Kidney tubule cell (primary cell): ENCODE measurements around the gene MTA1.
A peak's percentile ranks its signal among the peaks of the same experiment; 100 is the strongest.

Experiments
- DNase-seq: peaks from one replicate; pipeline ENCODE4 v3.0.0-alpha.2; 2018; ENCODE audit warnings: low spot score

The MTA1 gene

DNA sequence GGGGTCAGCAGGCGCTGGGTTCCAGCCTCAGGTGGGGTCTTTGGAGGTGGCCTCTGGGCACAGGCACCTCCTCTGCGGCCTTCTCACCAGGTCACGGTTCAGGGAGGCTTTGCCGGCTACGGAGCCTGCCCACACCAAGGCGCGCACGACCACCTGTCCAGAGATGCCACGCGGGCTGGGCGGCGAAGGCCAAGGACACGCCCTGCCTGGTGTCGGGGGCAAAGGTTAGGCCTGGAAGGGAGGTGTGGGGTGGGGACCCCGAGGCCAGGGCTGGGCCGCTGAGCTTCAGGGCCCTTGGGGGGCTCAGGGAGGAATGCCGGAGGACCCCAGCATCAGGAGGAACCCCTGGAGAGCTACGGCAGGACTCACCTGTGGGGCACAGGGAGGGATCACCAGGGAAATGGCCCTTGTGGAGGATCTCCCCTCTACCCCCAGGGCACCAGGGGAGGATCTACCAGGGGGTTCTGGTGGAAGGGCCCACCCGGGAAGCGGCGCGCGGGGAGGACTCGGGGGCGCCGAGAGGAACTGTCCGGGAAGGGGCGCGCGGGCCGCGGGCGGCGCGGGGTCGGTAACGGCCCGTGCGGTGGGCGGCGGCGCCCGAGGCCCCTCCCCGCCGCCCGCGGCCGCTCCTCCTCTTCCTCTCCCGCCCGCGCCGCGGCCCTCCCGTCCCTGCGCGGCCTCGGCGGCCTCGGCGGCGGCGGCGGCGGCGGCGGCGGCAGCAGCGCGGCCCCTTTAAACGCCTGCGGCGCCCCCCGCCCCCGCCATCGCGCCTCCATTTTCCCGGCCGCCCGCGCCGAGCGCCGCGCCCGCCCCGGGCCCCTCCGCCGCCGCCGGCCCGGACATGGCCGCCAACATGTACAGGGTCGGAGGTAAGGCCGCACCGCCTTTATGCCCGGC, at the start of gene MTA1:
TSS of gene MTA1 (plus strand) at position 633 of the 897 bp plus-strand sequence. CDS start at position 842, 209 bp downstream.
- DNase-seq = peak; percentile 50

DNA sequence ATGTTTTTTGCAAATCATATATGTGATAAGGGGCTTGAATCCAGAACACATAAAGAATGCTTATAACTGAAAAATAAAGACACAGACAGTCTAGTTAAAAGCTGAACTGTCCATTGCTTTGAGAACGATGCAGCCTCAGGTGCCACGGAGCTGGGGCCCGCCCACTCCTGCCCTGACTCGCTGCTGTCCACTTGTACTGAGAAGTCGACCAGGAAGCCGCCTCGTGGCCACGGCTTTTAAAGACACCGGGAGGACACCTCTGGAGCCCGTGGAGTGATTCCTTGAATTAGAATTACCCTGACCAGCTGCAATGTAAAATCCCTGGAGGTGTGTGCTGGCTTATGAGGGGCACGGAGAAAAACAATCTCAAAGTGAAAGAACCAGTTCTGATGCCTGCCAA, 45.2 kb upstream of the MTA1 start:
- no peak for DNase-seq

GRCh38 chr14:105375635-105376057, 44.0 kb upstream of the MTA1 start:
- DNase-seq = no peak

GRCh38 chr14:105376521-105377440, 42.8 kb upstream of the MTA1 start:
- no peak for DNase-seq

DNA sequence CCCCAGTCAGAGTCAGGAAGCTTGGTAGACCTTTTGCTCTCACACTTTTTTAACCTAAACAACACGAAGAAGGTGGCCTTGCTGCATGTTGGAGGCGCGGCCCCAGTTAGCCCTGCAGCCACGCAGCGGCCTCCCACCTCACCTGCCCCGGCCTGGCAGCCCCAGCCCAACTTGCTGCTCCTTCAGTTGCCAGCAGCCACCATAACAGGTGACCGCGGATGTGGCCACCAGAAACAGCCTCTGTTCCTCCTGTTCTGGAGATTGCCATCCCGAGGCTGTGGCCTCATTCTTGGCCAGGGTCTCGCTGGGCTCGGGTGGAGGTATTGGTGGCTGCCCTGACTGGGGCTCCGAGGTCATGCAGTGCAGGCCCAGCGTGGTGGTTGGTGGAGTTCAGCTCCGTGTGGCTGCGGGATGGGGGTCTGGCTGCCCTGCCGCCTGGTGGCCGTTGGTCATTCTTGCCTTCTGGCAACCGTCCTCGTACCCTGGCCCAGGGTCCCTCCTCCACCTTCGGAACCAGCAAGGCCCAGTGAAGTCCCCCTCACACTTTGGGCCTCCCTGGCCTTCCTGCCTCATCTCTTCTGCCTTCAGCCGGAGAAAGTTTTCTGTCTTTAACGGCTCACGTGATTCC, 42.0 kb upstream of the MTA1 start:
- no peak for DNase-seq

- no peak for DNase-seq
Observed at GRCh38 chr14:105378199-105378598, 41.4 kb upstream of the MTA1 start.

GRCh38 chr14:105378873-105379685, 40.5 kb upstream of the MTA1 start:
- no peak for DNase-seq

DNA sequence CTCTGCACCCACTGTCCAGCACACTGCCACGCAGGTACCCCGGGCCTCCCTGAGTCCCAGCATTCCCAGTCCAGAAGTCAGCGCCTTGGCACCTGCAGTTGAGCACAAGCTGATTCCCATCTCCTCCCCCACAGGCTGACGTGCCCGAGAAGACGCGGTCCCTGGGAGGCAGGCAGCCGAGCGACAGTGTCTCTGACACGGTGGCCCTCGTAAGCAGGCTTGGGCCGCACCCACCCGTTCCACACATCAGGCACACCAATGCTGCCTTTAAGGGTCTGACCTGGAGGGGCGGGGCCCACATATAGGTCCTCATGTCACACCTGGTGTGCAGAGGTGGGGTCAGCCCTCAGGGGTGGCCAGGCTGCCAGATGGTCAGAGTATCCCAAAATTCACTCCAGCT, 39.7 kb upstream of the MTA1 start:
- DNase-seq = no peak

GRCh38 chr14:105380756-105381155, 38.9 kb upstream of the MTA1 start:
- DNase-seq = no peak

DNA sequence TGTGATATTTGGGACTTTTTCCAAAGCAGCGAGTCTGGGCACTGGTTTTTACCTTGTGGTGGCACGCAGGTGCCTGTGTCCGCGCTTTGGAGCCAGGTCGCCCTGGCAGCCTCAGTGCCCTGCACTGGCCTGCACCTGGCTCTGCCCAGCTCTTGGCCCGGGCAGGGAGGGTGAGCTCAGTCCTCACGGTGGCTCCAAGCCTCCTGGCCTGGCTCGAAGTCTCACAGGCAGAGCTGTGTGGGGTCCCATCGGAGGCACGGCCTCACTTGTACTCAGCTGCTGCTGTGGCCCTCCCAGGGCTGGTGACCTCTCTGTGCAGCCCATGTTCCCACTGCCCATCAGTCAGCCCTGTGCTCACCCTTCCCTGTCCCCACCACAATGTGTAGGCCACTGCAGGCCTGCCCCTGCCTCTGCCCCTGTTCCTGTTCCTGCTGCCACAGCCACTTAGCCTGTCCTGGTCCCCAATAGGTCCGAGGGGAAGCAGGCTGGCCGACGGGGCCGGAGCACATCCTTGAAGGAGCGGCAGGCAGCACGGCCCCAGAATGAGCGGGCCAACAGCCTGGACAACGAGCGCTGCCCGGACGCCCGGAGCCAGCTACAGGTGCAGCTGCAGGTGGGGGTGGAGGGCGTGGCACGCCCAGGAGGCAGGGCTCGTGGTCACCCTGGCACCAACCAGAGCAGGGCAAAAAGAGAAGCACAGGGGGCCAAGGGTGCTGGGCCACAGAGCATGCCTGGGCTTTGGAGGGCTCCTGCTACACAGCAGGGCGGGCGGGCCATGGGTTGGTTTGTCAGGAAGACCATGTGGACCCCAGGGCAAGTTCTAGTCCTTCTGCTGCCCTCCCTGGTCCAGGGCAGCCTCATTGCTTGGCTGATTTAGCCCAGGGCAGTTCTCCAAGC, 37.9 kb upstream of the MTA1 start:
- DNase-seq = no peak

DNA sequence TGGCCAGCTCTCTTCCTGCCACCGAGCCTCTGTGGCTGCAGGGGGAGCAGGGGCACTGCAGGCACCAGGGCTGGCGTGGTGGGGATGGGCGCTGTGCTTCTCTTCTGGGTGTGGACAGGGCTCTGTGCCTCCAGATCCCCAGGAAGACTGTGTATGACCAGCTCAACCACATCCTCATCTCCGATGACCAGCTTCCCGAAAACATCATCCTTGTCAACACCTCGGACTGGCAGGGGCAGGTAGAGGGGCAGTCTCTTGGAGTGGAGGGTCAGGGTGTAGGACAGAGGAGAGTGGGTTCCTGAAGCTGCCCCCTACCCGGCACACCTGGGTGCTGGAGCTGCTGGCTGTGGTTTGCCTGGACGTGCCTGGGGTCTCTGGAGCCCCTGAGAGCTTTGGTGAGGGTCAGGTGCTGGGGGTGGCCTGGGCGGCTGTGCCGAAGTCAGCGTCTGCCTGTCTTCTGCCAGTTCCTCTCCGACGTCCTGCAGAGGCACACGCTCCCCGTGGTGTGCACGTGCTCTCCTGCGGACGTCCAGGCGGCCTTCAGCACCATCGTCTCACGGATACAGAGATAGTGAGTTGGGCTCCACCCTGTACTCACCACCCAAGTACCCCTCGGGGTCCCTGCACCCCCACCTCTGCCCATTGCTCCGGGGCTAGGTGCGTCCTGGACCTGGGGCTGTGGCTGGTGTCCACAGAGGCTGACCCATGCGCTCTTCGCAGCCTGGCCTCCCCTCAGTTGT, 37.1 kb upstream of the MTA1 start:
- DNase-seq = no peak

DNA sequence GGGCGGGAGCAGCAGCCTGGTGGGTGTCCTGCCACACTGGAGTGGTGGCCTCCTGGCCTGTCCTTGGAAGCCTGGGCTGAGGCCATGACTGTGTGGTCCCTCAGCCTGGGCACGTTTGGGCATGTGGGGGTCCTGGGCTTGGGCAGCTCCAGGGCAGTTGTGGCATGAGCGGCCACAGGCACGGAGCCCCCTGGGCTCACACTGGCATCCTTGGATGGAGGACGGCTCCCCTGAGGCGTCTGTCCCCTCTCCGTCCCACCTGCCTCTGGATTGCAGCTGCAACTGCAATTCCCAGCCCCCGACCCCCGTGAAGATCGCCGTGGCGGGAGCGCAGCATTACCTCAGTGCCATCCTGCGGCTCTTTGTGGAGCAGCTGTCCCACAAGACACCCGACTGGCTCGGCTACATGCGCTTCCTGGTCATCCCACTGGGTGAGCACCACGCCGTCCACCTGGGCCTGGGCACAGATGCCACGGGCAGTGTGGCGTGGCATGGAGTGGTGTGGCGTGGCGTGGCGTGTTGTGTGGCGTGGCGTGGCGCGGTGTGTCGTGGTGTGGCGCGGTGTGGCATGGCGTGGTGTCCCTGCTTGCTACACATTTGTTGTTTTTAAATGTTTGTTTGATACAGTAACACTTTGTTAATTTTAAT, 36.4 kb upstream of the MTA1 start:
- no peak for DNase-seq

GRCh38 chr14:105384041-105384557, 35.5 kb upstream of the MTA1 start:
- DNase-seq = no peak

DNA sequence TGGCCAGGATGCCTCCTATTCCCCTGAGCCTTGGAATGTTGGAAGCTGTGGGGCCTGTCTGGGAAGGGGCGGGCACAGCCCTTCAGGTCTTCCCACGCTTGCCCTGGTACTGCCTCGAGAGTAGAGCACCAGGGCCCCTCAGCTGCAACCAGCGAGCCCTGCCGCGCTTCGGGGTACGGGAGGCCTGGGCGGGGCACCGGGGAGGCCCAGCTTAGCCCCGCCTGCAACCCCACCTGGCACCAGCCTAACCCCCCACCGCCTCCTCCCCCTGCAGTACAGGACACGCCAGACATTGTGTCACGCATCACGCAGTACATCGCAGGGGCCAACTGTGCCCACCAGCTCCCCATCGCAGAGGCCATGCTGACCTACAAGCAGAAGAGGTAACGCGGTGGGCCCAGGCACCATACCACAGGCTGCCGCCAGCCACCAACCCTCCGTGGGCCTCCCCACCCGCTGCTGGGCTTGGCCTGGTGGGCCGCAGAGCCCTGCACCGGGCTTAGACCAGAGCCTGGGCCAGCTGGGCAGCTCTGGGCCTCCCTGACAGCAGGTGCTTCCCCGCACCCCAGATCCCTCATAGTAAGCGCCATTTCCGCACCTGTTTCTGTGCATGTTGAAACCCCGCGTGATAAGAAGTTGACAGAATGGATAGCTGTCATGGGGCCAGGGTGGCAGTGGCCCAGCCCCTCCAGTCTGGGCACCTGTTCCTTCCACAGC, 34.9 kb upstream of the MTA1 start:
- no peak for DNase-seq

GRCh38 chr14:105385322-105385637, 34.3 kb upstream of the MTA1 start:
- no peak for DNase-seq

- no peak for DNase-seq
Observed at GRCh38 chr14:105385698-105386365, 33.8 kb upstream of the MTA1 start.

GRCh38 chr14:105386581-105387529, 32.8 kb upstream of the MTA1 start:
- no peak for DNase-seq
